GM18508 (cell line): ENCODE data around the gene ABTB2.
"Not testable (repeated sequence)": the region's sequence is repeated elsewhere in the genome, so short reads cannot be mapped to it uniquely, and the experiment has no call there.

Experiments
- ATAC-seq: cut with Tn5 transposase; IDR thresholded peaks from one replicate; pipeline ENCODE4 v1.9.1; 2021; ENCODE audit warnings: moderate number of reproducible peaks; ENCODE audit not compliant: insufficient read depth, unreplicated experiment

The ABTB2 gene

DNA sequence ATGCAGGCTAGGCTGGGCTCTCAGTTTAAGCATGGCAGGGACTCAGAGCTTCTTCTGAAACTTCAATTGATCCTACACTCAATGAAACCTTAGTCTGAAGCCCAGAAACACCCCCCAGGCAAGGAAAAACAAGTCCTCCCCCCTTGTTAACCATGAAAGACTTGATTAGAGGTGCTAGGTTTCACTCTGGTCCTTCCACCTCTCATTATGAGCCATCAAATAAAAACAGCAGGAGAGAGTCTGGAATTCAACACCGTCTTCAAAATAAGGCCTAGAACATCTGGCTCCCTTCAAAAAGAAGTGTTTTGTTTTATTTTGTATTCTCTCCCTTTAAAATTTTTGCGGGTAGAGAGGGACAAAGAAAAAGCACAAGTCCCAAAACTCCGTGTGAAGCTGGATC is 156.7 kb downstream of the ABTB2 start:
- no peak for ATAC-seq

DNA sequence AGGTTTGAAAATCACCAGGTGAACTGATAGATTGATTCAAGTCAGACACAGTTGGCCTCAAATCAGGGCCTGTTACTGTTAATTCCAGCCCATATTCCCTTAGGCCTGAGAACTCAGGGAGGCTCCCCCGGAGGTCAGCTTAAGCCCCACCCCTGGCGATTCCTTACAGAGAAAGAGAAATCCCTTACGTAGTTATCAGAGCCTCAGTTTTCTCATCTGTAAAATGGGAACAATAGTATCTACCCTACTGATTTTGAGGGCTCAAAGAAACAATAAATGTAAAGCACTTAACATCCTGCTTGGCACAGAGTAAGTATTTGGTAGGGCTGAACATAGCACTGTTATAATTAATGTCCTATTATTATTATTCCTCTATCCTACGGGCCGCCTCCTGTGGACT is 158.3 kb downstream of the ABTB2 start:
- no peak for ATAC-seq

DNA sequence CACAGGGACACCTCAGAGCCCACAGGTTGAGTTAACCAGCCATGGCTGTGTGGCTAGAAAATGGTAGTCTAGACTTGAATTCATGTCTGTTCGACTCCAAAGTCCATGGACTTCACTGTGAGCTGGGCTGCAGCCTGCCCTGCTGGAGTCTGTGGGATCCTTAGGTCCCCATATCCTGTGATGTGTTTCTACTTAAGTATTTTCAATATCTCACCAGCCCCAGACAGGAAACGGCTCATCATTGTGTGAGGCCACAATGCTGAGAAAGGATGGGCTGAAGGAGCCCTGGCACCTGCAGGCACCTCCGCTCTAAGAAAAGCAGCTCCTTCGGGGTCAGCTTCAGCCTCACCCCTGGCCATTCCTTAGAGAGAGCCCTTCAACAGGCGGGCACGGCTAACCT is 159.3 kb downstream of the ABTB2 start:
- ATAC-seq, result no peak

DNA sequence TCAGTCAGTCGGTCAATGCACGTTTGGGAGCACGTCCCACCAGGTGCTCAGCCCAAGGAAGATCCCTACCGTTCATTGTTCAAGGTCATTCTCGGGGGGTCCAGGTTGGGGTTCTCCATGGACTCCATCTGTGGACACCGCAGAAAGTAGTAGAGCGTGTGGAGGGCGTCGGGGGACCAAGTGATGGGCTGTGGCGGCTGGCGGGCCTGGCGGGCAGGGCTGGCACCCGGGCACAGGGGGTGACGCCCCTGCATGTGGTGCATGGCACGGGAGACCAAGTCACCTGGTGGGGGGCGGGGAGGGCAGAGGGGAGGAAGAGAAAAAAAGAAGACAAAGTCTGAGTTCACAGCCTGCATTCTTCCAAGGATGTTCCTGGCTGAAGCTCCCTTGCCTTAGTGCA is 160.6 kb downstream of the ABTB2 start:
- ATAC-seq, result no peak

DNA sequence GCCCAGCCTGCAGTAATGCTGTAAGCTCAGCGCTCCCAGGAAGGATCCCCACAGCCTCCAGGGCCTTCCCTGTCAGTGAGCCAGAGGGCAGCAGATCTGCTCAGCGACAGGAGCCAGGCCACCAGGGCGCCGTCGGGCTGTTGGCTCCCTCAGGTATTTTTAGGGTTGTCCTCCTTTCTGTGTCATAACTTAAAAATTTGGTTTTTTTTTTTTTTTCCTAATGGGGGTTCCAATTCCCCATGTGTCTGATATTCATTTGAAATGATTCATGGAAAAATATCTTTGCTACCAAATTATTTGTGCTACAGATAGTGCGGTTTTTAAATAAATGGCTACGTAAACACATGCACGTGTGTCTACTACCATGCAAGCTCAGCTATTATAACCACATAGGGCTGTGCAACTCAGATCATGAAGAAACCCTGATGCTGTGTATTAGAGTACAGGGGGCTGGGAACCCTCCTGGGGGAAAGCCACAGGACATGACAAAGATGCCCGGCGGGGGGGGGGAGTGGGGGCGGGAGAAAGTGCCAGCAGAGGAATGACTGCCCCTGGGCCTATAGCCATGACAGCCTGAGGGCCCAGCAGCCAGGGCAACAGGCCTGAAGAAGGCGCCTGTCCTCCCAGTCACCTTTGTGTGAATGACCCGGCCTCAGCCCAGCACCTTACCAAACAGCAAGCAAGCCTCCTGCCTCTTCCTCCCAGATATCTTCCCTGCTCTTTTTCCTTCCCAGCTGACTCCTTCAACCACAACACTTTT is 163.1 kb downstream of the ABTB2 start:
- ATAC-seq, result no peak

DNA sequence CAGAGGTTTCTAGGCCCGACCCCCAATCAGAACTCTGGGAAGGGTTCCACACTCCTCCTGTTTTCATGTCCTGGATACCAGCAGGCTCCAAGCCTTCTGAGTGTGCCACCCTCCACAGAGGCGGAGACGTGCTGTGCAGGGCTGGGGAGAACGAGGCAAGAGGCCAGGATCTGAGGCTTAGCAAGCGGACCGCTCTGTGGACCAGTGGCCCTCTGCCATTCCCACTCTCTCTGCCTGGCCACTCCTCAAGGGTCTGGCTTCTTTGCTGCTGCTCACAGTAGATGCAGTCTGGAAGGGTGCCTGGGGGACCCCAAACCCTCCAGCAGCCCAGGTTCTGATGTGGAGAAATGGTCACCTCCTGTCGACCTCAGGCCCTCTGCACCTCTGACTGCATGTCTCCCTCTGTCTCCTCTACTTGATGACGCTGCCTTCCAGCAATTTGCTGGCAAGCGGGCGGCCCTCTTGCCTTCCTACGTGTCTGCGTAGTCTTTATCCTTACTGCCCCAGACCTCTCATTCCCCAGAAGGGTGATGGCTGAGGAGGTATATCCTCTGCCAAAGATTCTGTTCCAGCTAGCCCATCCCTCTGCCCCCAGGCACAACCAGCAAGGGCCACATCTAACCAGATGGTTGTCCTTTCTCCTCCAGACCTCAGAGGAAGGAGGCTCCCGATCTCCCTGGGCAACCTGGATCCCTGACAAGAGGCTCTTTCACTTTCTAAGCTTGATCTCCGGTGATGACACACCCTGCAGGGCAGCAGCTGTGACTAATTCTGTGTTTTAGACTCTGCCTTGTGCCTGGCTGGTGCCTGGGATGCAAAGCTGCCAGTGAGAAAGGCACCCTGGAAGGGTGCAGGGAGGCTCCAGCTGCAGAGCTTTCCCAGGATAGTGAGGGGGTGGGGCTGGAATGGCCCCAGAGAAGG is 165.1 kb downstream of the ABTB2 start:
- no peak for ATAC-seq

DNA sequence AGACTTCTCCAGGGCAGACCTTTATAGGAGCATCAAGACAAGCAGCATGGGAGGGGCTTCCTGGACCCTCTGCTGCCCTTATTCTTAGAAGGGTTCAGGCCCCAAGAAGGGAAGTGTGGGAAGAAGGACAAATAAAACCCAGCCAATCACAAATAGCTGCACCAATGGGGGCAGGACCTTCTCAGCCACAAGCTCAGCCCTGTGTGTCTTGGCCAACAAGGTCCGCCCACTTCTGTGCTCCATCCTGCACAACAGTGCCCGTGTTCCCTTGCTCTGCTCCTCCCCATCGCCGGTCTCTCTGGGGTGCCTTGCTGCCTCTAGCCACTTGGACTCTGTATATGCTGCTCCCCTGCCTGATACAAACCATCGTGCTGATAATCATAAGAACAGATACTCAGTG is 166.2 kb downstream of the ABTB2 start:
- no peak for ATAC-seq

DNA sequence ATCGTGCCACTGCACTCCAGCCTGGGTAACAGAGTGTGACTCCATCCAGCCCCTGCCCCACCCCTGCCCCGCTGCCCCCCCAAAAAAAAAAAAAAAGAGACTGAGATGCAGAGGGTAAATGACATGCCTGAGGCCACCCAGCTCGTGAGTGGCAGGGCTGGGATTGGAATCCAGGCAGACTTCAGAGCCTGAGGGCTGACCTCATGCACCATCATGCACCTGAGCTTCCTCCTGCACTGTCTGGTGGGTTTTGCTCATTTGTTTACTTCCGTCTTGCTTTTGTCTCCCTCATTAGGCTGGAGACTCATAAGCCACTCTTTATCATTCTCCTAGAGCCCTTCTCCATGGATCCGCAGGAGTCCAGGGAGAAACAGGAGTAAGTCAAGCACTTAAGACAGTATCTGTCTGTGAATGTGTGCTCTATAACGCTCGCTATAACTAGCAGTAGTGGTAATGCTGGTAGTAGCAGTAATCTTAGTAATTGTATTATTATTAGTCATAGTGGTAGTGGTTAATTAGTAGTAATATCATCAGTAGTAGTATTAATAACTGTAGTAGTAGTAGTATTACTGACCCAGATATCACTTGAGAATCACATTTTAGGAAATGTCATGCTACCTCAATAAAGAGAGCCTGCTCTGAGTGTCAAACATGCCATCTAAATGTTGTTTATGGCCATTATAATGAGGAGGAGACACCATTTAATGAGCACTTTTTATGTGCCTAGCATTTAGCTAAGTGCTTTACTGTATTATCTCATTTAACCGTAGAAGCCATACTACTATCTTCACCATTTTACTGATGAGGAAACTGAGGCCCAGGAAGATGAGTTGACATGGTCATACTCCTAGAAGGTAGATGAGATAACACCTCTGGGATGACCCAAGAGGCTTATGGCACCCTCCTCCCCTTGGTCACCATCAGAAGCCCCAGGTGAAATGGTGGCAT is 167.3 kb downstream of the ABTB2 start:
- no peak for ATAC-seq

DNA sequence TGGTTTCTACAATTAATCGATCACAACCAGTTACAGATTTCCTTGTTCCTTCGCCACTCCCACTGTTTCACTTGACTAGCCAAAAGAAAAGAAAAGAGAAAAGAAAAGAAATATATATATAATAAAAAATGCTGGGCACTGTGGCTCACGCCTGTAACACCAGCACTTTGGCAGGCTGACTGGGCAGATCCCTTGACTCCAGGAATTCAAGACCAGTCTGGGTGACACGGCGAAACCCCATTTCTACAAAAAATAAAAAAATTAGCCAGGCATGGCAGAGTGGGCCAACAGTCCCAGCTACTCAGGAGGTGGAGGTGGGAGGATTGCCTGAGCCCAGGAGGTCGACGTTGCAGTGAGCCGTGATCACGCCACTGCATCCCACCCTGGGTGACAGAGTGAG is 168.6 kb downstream of the ABTB2 start:
- ATAC-seq, result no peak

DNA sequence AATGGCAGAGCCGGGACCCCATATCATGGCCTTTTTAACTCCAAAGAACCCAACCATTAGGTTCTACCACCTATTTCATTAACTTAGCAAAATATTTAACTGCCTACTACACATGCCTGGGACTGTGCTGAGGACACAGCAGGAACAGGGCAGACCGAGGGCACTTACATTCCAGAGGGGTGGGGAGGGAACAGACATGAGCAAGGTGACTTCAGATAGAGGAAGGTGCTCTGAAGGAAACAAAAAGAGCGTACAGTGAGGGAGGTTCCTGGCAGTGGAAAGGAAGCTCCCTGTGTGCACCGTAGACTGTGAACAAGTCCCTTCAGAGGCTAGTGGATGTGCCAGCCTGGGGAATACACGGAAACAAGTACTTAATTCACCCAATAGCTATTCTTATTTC is 169.6 kb downstream of the ABTB2 start:
- ATAC-seq, result no peak

DNA sequence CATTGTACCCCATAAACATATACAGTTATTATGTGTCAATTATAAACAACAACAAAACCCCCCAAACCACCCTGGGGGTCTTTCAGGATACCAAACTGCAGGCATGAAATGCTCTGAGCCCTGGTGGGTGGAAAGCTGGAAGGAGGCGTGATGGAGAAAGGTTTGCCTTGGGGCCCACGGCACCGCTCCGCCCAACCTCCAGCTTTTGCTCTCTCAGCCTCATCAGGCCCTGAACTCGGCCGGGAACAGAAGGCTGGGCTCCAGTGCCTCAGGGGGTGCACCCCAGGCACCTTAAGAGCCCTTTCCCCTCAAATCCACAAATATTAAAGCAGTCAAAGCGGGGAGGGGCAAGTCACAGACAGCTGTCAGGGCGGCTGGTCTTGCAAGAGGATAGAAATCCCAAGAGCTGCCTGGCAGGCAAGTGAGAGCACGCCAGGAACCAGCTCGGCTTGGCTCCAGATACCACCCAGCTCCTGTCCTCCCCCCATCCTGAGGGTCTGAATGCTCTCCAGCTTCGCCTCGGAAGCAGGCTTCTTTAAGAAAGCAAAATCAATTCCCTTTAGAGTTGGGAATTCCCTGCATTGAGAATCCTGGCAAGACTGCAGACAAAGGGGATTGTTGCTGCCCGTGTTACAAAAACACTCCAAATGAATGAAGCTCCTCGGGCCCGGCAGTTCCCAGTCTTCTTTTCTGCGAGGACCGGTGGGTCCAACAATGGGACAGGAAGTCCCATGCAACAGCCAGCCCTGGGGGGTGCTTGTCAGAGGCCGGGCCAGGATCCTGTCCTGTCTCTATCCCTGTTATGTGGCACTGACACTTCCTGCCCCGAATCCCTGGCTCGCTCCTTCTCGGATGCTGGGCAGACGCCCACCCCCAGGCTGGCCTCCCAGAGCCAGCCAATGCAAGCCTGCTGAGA is 171.6 kb downstream of the ABTB2 start:
- no peak for ATAC-seq

DNA sequence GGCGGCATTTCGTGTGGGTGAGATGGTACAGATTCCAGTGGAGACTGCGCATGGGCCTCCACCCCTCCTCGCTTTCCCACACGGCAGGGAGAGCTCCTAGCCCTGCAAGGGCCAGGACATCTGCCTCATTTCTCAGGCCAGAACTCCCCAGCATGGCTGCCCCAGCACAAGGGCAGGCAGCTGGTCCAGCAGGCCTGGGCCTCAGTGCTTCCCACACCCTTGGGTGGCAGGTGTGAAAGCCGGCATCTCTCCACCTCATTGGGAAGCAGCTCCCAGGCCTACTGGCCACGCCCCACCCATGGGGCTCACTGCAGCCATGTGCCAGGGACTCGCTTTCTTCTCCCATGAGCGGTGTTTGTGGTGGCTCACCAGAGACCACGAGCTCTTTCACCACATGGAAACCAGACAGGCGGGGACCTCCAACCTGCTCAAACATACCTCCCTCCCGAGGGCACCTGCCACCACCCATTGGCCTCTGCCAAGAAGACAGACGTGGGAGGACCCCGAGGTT is 173.2 kb downstream of the ABTB2 start:
- no peak for ATAC-seq

DNA sequence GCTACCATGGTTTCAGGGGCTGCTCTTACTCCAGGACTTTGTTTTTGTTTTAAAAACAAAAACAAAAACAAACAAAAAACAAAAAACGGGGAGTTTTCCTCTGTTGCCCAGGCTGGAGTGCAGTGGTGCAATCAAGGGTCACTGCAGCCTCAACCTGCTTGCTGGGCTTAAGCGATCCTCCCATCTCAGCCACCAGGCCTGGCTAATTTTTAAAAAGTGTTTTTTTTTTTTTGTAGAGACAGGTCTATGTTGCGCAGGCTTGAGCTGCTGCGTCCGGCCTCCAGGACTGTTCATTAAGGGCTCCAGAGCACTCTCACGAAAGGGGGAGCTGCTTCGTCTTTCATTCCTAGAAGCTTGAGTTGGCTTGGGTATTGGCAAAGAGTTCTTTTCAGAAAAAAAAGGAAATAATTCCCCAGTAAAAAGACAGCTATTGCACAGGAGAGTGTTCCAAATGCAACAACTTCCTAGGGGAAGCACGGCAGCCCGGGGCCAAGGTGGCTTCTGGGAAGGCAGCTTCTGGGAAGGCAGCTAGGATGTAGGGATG is 173.9 kb downstream of the ABTB2 start:
- no peak for ATAC-seq

DNA sequence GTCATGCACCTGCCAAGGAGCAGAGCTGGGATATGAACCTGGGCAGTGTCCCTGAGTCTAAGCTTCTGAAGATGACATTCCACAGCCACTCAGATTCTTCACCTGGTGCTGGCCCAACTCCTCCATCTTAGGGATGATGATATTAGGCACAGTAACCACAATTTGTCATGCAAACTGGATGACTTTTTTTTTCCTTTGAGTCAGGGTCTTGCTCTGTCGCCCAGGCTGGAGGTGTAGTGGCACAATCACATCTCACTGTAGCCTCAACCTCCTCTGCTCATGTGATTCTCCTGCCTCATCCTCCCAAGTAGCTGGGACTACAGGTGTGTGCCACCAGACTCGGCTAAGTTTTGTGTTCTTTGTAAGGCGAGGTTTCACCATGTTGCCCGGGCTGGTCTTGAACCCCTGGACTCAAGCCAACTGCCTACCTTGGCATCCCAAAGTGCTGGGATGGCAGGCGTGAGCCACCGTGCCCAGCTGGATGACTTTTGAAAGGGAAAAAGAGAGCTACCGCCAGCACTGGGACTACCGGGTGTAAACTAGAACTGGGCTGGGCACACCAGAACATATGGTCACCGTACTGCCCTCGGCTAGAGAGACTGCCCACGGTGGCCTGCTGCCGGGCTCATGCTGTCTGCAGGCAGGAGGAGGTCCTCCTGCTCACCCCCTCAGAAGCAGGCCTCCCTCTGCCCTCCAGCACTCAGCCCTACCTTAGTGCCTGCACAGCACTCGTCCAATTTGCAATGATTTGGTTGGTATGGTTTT is 174.7 kb downstream of the ABTB2 start:
- no peak for ATAC-seq

DNA sequence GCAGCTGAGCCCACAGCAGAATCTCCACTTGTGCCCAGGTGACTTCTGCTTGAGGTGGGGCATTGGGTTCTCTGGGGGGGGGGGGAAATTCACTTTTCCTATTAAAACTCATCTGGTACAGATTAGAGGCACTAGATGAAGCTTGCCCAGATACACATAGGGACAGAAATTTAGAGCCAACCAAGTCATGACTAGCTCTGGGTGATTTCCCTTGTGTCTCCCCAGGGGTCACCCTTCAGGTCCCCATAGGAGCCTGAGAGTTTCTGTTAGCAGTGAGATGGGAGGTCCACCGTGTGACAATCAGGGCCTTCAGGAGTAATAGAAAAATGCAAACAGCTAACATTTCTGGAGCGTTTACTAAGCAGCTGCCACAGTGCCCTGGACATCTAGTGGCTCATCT is 175.4 kb downstream of the ABTB2 start:
- ATAC-seq, result no peak

DNA sequence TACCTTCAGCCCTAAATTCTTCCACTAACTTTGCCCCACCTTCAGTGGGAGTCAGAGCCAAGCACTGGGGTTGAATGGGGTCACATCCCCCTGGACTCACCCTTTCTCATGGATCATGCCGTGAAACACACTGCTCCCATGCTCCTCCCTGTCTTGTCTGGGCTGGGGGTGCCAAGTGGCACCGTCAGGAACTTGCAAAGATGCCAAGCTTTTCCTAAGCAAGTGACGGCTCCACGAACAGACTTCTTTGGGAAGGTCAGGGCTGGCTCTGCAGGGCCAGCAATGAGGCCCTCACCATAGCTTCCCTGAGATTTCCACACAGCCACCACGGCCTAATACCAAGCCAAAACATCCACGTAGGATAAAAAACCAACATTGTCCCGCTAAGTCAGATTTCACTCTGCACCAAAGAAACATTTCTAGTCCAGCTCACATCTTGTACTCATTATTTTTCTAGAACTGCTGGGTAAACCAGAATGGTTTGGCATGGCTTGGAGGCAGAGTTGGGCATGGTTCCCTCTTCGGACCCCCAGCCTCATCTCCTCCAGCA is 175.9 kb downstream of the ABTB2 start:
- ATAC-seq, result no peak

DNA sequence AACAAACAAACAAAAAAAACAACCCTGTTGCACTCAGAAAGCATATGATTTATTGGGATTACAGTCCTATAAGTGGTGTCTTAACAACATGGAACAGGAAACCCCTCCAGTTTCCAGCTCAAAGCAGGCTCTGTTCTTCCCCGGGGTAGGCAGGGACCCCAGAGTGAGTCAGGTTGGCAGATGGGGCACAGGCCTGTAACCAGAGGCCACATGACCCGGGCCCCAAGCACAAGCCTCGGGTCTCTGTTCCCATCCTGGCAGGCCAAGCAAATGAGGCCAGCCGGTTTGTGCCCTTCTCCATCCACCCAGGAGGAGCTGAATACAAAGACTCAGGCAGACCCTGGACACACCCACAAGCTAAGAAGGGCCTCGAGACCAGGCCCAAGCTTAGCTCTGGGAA is 176.6 kb downstream of the ABTB2 start:
- ATAC-seq, result no peak

DNA sequence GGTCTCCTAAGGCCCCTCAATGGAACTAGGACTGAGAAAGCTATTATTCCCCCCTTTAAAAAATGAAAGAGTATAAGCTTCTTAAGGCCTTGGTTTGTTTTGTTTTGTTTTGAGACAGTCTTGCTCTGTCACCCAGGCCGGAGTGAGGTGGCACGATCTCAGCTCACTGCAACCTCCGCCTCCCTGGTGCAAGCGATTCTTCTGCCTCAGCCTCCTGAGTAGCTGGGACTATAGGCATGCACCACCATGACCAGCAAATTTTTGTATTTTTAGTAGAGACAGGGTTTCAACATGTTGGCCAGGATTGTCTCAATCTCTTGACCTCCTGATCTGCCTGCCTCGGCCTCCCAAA is 177.0 kb downstream of the ABTB2 start:
- not testable (repeated sequence) for ATAC-seq
